WERI-Rb-1 (cell line): Measurements from ENCODE around the gene CIT.

Source experiments
- DNase-seq: peaks from one replicate; pipeline ENCODE4 v3.0.0-alpha.2; 2020
- H3K27ac ChIP-seq: fragments of 250-450 bp; sonication (Bioruptor Pico); 2 replicates; pipeline ENCODE4 v1.5.1; 2020; ENCODE audit warnings: mild to moderate bottlenecking, moderate library complexity
- H3K27me3 ChIP-seq: fragments of 250-450 bp; sonication (Bioruptor Pico); 2 replicates; pipeline ENCODE4 v1.5.1; 2021; ENCODE audit warnings: mild to moderate bottlenecking, low read depth, moderate library complexity; ENCODE audit not compliant: insufficient read depth, severe bottlenecking
- H3K36me3 ChIP-seq: fragments of 250-450 bp; sonication (Bioruptor Pico); 2 replicates; pipeline ENCODE4 v1.5.1; 2020; ENCODE audit warnings: mild to moderate bottlenecking, moderate library complexity
- H3K4me3 ChIP-seq: 2 replicates; pipeline ENCODE4 v1.5.1; 2011; ENCODE audit warnings: low read depth, mild to moderate bottlenecking, control low read depth, low read length
- H3K9me3 ChIP-seq: fragments of 250-450 bp; sonication (Bioruptor Pico); 2 replicates; pipeline ENCODE4 v1.5.1; 2021; ENCODE audit warnings: mild to moderate bottlenecking, moderate library complexity; ENCODE audit not compliant: severe bottlenecking
- TF ChIP-seq, protein P1 (sequence below): IDR thresholded peaks from 2 replicates; pipeline ENCODE4 v1.5.1; 2011; ENCODE audit warnings: low read depth, mild to moderate bottlenecking, control low read depth, inconsistent platforms, low read length

The CIT gene

DNA sequence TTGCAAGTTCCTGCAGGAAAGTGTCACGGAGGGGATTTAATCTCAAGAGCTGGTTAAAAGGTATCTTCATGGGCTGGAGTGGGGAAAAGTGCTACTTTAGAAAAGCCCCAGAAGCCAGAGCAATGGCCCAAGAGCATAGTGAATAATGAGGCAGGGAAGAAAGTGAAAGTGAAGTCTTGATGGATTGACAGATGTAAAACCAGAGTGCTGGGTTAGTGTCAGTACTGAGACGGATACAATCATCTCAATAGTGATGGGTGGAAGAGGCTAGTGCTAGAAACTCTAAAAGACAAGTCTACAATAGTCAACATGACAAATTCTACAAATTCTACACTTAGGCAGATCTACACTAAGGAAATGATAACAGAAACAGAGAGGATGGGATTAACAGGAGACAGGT is 68.1 kb downstream of the CIT start:
- TF ChIP-seq, protein P1, sequence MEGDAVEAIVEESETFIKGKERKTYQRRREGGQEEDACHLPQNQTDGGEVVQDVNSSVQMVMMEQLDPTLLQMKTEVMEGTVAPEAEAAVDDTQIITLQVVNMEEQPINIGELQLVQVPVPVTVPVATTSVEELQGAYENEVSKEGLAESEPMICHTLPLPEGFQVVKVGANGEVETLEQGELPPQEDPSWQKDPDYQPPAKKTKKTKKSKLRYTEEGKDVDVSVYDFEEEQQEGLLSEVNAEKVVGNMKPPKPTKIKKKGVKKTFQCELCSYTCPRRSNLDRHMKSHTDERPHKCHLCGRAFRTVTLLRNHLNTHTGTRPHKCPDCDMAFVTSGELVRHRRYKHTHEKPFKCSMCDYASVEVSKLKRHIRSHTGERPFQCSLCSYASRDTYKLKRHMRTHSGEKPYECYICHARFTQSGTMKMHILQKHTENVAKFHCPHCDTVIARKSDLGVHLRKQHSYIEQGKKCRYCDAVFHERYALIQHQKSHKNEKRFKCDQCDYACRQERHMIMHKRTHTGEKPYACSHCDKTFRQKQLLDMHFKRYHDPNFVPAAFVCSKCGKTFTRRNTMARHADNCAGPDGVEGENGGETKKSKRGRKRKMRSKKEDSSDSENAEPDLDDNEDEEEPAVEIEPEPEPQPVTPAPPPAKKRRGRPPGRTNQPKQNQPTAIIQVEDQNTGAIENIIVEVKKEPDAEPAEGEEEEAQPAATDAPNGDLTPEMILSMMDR = no peak
- H3K27me3 ChIP-seq = no peaks in the 10 kb centered on the region
- H3K4me3 ChIP-seq = no peak overlapping the region
- DNase-seq = no peak
- peaks cover 3% of the 10 kb centered on the region for H3K9me3 ChIP-seq
- peaks cover 36% of the 10 kb centered on the region for H3K36me3 ChIP-seq
- no peak overlapping the region for H3K27ac ChIP-seq

DNA sequence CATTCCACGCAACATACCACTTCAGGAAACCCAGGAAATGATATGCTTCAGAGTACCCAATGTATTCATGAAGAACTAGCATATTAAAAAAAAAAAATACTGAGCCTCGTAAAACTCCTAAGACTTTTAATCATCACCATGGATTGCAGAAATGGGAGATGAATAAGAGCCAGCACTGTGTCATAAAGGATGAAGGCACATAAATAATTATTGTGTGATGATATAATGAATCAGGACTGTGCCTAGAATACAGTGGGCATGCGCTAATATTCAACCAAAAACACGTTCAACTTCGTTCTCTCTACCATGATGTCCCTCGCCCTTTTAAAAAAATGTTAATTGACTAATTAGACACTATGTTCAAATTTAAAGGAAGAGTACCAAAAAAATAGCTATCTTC is 68.7 kb downstream of the CIT start:
- no peaks in the 10 kb centered on the region for H3K27me3 ChIP-seq
- DNase-seq = no peak
- H3K4me3 ChIP-seq = no peak overlapping the region
- H3K36me3 ChIP-seq = peaks cover 39% of the 10 kb centered on the region
- TF ChIP-seq, protein P1 = no peak
- H3K9me3 ChIP-seq = peaks cover 3% of the 10 kb centered on the region
- no peak overlapping the region for H3K27ac ChIP-seq

DNA sequence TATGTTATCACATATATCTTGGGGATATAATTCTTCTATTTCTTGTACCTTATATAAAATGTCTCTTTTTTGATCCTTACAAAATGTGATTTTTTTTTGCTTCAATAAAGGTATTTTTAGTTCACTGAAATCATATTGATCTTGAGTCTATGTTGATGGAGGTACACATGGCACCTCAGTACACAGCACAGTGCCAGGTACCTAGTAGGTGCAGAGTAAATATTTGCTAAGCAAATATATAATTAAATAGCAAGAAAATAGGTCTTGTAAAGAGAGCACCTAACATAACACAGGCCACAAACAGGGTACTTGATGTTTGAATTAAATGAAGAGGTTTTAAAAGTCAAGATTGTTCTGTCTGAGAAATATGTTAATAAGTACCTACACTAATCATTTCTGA is 69.7 kb downstream of the CIT start:
- Histone ChIP-seq H3K27me3 (no peaks in the 10 kb centered on the region), H3K4me3 (no peak overlapping the region), H3K9me3 (peaks cover 3% of the 10 kb centered on the region), H3K36me3 (peaks cover 41% of the 10 kb centered on the region), H3K27ac (no peak overlapping the region)
- TF ChIP-seq, protein P1 = no peak
- DNase-seq = no peak

DNA sequence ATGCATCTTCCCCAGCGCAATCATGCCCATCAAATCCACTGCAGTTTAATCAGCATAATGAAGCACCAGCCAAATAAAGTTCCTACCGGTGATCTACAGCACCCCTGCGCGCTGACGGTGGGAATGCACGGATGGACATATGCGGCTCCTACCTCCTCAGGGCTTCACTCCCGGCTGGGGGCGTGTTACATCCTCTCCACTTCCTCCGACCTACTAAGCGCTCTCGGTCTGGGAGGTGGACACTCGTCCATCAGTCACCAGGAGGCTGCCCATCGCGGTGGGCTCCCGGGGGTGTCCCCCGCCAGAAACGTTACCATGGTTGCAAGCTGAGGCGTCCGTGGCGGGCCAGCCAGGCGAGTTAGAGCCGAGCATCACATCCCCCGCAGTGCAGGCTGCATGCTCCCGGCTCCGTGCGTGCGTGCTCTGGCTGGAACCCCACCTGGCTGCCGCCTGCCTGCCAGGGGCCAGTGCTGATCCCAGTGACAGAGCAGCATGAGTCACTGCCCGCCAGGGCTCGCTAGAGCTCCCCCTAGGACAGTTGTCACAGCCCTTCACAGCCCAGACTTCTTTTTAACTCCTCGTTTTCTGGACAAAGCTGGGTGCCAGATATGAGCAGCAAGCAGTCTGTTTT is 73.0 kb downstream of the CIT start:
- H3K4me3 ChIP-seq = no peak overlapping the region
- no peaks in the 10 kb centered on the region for H3K27me3 ChIP-seq
- H3K36me3 ChIP-seq = peaks cover 49% of the 10 kb centered on the region
- TF ChIP-seq, protein P1 = peak; percentile 92
- peak; percentile 78 for DNase-seq
- H3K27ac ChIP-seq = no peak overlapping the region
- peaks cover 3% of the 10 kb centered on the region for H3K9me3 ChIP-seq

DNA sequence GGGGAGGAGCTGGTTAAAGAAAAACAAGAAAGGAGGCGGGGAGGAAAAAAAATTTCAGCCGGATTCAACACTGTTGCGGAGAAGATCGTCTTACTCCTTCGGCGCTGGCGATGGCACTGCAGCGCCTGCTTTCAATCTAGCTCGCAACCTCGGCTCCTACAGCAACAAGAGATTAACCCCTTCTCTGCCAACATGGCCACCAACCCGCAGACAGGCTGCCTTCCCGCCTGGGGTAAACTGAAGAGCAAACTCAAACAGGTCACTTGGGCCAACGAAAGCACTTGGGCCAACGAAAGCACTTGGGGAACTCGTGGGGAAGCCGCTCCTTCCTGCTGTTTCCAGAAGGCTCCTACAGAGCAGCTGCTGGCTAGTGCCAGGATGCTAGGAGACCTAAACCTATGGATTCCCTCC is 73.7 kb downstream of the CIT start:
- TF ChIP-seq, protein P1 = no peak
- H3K27me3 ChIP-seq = no peaks in the 10 kb centered on the region
- H3K4me3 ChIP-seq = no peak overlapping the region
- H3K9me3 ChIP-seq = peaks cover 3% of the 10 kb centered on the region
- H3K27ac ChIP-seq = no peak overlapping the region
- no peak for DNase-seq
- H3K36me3 ChIP-seq = peaks cover 49% of the 10 kb centered on the region

DNA sequence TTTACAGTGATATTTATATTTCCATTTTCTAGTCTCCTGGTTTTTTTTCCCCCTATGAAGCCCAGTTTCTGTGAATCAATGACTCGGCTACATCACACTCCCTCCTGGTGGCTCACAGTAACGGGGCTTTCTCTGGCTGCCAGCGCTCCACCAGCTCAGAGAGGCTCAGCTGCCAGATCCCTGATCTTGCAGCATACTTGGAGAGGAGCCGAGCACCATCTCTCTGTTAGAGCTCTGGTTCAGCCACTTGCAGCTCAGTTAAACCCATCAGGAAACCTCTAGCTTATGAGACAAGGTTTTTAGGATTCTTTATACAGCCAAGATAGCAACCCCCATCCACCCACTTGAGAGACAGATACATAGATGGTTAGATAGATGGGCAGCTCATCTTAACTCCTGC is 74.6 kb downstream of the CIT start:
- peaks cover 3% of the 10 kb centered on the region for H3K9me3 ChIP-seq
- H3K36me3 ChIP-seq = peaks cover 40% of the 10 kb centered on the region
- no peaks in the 10 kb centered on the region for H3K27me3 ChIP-seq
- TF ChIP-seq, protein P1 = no peak
- no peak overlapping the region for H3K4me3 ChIP-seq
- no peak for DNase-seq
- H3K27ac ChIP-seq = no peak overlapping the region
